ENCODE data around the gene NMT2.

Gene NMT2

GRCh38 chr10:15140698-15141097, 27.8 kb downstream of the NMT2 start:
- no peak for TF ChIP-seq CTCF (IDR thresholded peaks at IDR 0.05; ENCODE audit: extremely low read depth, missing control alignments)
- no peak for DNase-seq (ENCODE audit: low spot score)

GRCh38 chr10:15137636-15138035, 30.9 kb downstream of the NMT2 start:
- TF ChIP-seq CTCF (IDR thresholded peaks at IDR 0.05; ENCODE audit: extremely low read depth, missing control alignments): no peak
- DNase-seq (ENCODE audit: low spot score): no peak

- no peak for TF ChIP-seq CTCF (IDR thresholded peaks at IDR 0.05; ENCODE audit: extremely low read depth, missing control alignments)
Measured at GRCh38 chr10:15137036-15137359, 31.5 kb downstream of the NMT2 start.

GRCh38 chr10:15136129-15137035, 32.1 kb downstream of the NMT2 start:
- DNase-seq (ENCODE audit: low spot score): no peak
- no peak for TF ChIP-seq CTCF (IDR thresholded peaks at IDR 0.05; ENCODE audit: extremely low read depth, missing control alignments)

More at GRCh38 chr10:15137036-15137359, 31.5 kb downstream of the NMT2 start:
- no peak for DNase-seq (ENCODE audit: low spot score)

- no peak for TF ChIP-seq CTCF (IDR thresholded peaks at IDR 0.05; ENCODE audit: extremely low read depth, missing control alignments)
- DNase-seq (ENCODE audit: low spot score): no peak
Measured at GRCh38 chr10:15131330-15131729, 37.2 kb downstream of the NMT2 start.

GRCh38 chr10:15124908-15125307, 43.6 kb downstream of the NMT2 start:
- DNase-seq (ENCODE audit: low spot score): no peak
- no peak for TF ChIP-seq CTCF (IDR thresholded peaks at IDR 0.05; ENCODE audit: extremely low read depth, missing control alignments)

GRCh38 chr10:15124190-15124589, 44.3 kb downstream of the NMT2 start:
- DNase-seq (ENCODE audit: low spot score): no peak
- no peak for TF ChIP-seq CTCF (IDR thresholded peaks at IDR 0.05; ENCODE audit: extremely low read depth, missing control alignments)

All from GM20000 (cell line).